Loucy (cell line): ENCODE measurements around the gene SEMA7A.

Source experiments
- H2AFZ ChIP-seq: fragments of 200-600 bp; sonication (generic); 2 replicates; pipeline ENCODE4 v1.6.0; 2016; ENCODE audit warnings: antibody characterized with exemption, mild to moderate bottlenecking, low read length, moderate library complexity
- H3F3A ChIP-seq: fragments of 200-600 bp; 2 replicates; pipeline ENCODE4 v1.6.0; 2016; ENCODE audit warnings: antibody characterized with exemption, low read depth, mild to moderate bottlenecking
- H3K27me3 ChIP-seq: fragments of 200-600 bp; sonication (generic); 2 replicates; pipeline ENCODE4 v1.6.1; 2014; ENCODE audit warnings: low read length, mild to moderate bottlenecking; ENCODE audit not compliant: insufficient read depth, poor library complexity, severe bottlenecking
- H3K36me3 ChIP-seq: fragments of 200-600 bp; sonication (generic); 2 replicates; pipeline ENCODE4 v1.6.1; 2016; ENCODE audit warnings: low read length; ENCODE audit not compliant: insufficient read depth
- H3K4me1 ChIP-seq: fragments of 200-600 bp; sonication (generic); 2 replicates; pipeline ENCODE4 v1.5.1; 2014; ENCODE audit warnings: low read length, mild to moderate bottlenecking; ENCODE audit not compliant: insufficient read depth, poor library complexity, severe bottlenecking
- H3K4me2 ChIP-seq: fragments of 200-600 bp; sonication (generic); 2 replicates; pipeline ENCODE4 v1.6.0; 2014; ENCODE audit warnings: antibody characterized with exemption, low read length, low read depth, mild to moderate bottlenecking; ENCODE audit not compliant: poor library complexity, severe bottlenecking
- H3K4me3 ChIP-seq: fragments of 200-600 bp; sonication (generic); 2 replicates; pipeline ENCODE4 v1.5.1; 2014; ENCODE audit warnings: low read length, mild to moderate bottlenecking, mixed read lengths; ENCODE audit not compliant: poor library complexity, severe bottlenecking
- H3K79me2 ChIP-seq: fragments of 200-600 bp; sonication (generic); 2 replicates; pipeline ENCODE4 v1.6.1; 2014; ENCODE audit warnings: low read length; ENCODE audit not compliant: insufficient read depth
- H3K9ac ChIP-seq: fragments of 200-600 bp; sonication (generic); 2 replicates; pipeline ENCODE4 v1.6.0; 2014; ENCODE audit warnings: mild to moderate bottlenecking, low read depth, low read length, moderate library complexity; ENCODE audit not compliant: poor library complexity, severe bottlenecking
- H3K9me2 ChIP-seq: fragments of 200-600 bp; sonication (generic); replicated peaks from 2 replicates; pipeline ENCODE4 v1.6.1; 2016; ENCODE audit warnings: low read depth, low read length, mixed read lengths
- H3K9me3 ChIP-seq: fragments of 200-600 bp; sonication (generic); 2 replicates; pipeline ENCODE4 v1.6.1; 2014; ENCODE audit warnings: mild to moderate bottlenecking, antibody characterized with exemption, low read length, low read depth; ENCODE audit not compliant: insufficient read depth
- H4K20me1 ChIP-seq: fragments of 200-600 bp; sonication (generic); 2 replicates; pipeline ENCODE4 v1.6.0; 2014; ENCODE audit warnings: antibody characterized with exemption, low read length, mild to moderate bottlenecking; ENCODE audit not compliant: insufficient read depth, poor library complexity, severe bottlenecking
- CTCF ChIP-seq: fragments of 200-600 bp; sonication (generic); conservative IDR thresholded peaks from 2 replicates; pipeline ENCODE4 v1.5.1; 2014; ENCODE audit warnings: mild to moderate bottlenecking, antibody characterized with exemption, low read length
- EZH2phosphoT487 ChIP-seq: fragments of 200-600 bp; IDR thresholded peaks from 2 replicates; pipeline ENCODE4 v1.6.1; 2018; ENCODE audit warnings: antibody characterized with exemption, mild to moderate bottlenecking, moderate library complexity, borderline replicate concordance

The SEMA7A gene

GRCh38 chr15:74432271-74432967, 1.3 kb downstream of the SEMA7A start:
- Histone ChIP-seq H3K36me3 (no peaks in the 10 kb centered on the region), H3K4me3 (peak overlapping the region; percentile 83), H3K9me3 (no peaks in the 10 kb centered on the region), H3K4me2 (peak overlapping the region; percentile 79), H2AFZ (no peak overlapping the region), H3K79me2 (peaks cover 70% of the 10 kb centered on the region), H3K9me2 (no peaks in the 10 kb centered on the region), H4K20me1 (peaks cover 47% of the 10 kb centered on the region), H3F3A (no peaks in the 10 kb centered on the region), H3K4me1 (peaks cover 61% of the 10 kb centered on the region), H3K9ac (peak overlapping the region; percentile 85), H3K27me3 (no peaks in the 10 kb centered on the region)
- TF ChIP-seq CTCF, result no peak
- no peak for TF ChIP-seq EZH2phosphoT487

GRCh38 chr15:74431645-74432044, 2.1 kb downstream of the SEMA7A start:
- TF ChIP-seq CTCF (no peak), EZH2phosphoT487 (no peak)
- Histone ChIP-seq H3K9ac (peak overlapping the region; percentile 85), H3K36me3 (no peaks in the 10 kb centered on the region), H3K4me2 (peak overlapping the region; percentile 79), H2AFZ (no peak overlapping the region), H3K4me3 (peak overlapping the region; percentile 83), H3K9me2 (no peaks in the 10 kb centered on the region), H3K4me1 (peaks cover 61% of the 10 kb centered on the region), H3K9me3 (no peaks in the 10 kb centered on the region), H3F3A (no peaks in the 10 kb centered on the region), H3K27me3 (no peaks in the 10 kb centered on the region), H4K20me1 (peaks cover 47% of the 10 kb centered on the region), H3K79me2 (peaks cover 77% of the 10 kb centered on the region)

- Histone ChIP-seq H3K9me2 (no peaks in the 10 kb centered on the region), H4K20me1 (peaks cover 47% of the 10 kb centered on the region), H3F3A (no peaks in the 10 kb centered on the region), H2AFZ (no peak overlapping the region), H3K36me3 (no peaks in the 10 kb centered on the region), H3K4me1 (peaks cover 59% of the 10 kb centered on the region), H3K27me3 (no peaks in the 10 kb centered on the region), H3K9me3 (no peaks in the 10 kb centered on the region), H3K4me2 (peak overlapping the region; percentile 79), H3K79me2 (peaks cover 83% of the 10 kb centered on the region), H3K9ac (peak overlapping the region; percentile 85), H3K4me3 (peak overlapping the region; percentile 83)
- TF ChIP-seq EZH2phosphoT487 (no peak), CTCF (no peak)
Measured at GRCh38 chr15:74431116-74431515, 2.6 kb downstream of the SEMA7A start.
